Tibial nerve (tissue), 4 donors: ENCODE data around the gene KCNQ4.

Experiments used
- CTCF ChIP-seq, 5 experiments: fragments of 200-600 bp in 3 of 5; fragments of 450-650 bp in 2 of 5; sonication (generic) in 3 of 5; IDR thresholded peaks; one replicate each; pipeline ENCODE4 v1.5.1; 2016 to 2019; ENCODE audit warnings: antibody characterized with exemption in 5 of 5, mild to moderate bottlenecking in 3 of 5, moderate library complexity in 2 of 5
- EP300 ChIP-seq, 2 donors: sonication (generic); formaldehyde crosslinking; IDR thresholded peaks; one replicate each; pipeline ENCODE4 v1.6.1; 2017; ENCODE audit warnings: antibody characterized with exemption in 2 of 2, mild to moderate bottlenecking in 1 of 2

- TF ChIP-seq EP300 (IDR thresholded peaks at IDR 0.05): no peak
- TF ChIP-seq CTCF (IDR thresholded peaks at IDR 0.05): no peak
Measured at GRCh38 chr1:40839943-40840335, 56.4 kb downstream of the KCNQ4 start.
